HL-60/S4 treated with retinoic acid at 250 ng/mL for 4 days and 3 days (cell line): ENCODE data around the gene API5.

Source experiments
- in situ Hi-C: fragments of 300-500 bp; cut with MboI; formaldehyde crosslinking; loops from 2 replicates; pipeline ENCODE4 v1.7.0; 2022; ENCODE audit warnings: low sequenced_read_pairs

The API5 gene

GRCh38 chr11:43358801-43359421, 47.1 kb downstream of the API5 start, which contains the start of gene TTC17:
Gene TTC17, plus strand, starts transcription at chr11:43358920. Its CDS starts 35 bp downstream, at chr11:43358955.
- in situ Hi-C loops: no loop called here

- in situ Hi-C loops: no loop called here
These were observed 47.6 kb downstream of the API5 start for GRCh38 chr11:43359422-43359818.

DNA sequence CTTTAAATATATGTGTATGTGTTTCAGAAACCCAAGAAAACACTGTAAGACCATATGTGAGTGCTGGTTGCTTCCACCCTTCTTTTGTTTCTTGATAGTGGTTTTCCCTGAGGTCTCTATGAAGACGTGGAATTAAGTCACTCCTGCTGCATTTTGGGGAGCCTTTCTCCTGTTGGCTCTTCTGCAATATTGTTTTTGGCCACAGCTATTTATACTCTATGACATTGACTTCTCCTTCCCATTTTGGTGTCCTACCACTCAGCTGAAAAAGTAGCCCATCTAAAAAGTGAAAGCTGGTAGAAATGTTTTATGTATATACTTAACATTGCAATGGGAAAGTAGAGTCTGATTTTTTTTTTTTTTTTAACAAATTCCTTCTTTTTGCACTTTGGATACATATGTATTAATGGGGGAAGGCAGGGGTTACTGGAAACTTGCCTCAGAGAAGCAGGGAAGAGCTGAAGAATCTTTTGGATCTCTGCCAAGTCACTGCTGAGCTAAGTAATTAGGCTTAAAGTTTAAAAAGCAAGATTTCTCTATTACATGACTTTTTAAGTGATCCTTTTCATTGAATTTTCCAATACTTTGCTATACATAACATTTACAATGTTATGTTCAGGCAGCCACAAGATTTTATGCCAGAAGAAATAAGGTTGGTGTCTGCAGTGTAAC, 48.7 kb downstream of the API5 start:
- in situ Hi-C loops: no loop called here

DNA sequence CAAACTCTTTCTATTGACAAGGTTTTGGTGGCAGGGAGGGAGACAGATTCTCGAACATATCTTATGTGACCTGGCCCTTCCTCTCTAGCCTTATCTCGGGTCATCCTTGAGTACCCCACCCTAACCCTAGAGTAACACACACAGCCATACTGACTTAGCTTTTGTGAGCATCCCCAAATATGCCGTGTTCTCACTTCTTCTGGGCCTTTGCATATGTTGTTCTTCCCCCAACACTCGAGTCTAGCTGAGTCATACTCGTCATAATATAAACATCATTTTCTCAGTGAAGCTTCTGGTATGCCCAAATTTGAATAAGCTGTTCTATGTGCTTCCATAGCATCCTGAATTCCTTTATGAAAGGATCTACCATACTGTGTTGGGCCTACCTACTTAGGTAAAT, 54.9 kb downstream of the API5 start:
- in situ Hi-C loops: no loop called here

GRCh38 chr11:43367382-43368178, 55.8 kb downstream of the API5 start:
- in situ Hi-C loops: no loop called here

DNA sequence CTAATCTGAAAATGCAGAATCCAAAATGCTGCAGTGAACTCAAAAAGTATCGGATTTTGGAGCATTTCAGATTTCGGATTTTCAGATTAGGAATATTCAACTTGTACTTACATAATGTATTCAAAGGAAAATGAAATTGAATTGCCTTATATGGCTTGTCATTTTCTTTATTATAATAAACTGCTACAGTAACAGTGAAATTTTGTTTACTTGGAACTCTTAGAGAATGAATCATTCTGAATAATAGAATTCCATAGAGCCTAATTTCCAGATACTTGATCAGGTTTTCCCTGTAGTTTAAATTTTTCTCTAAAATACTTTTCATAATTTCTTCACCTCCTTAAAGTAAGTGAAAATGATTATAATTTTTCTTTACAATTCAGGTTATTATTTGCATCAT, 64.3 kb downstream of the API5 start:
- in situ Hi-C loops: no loop called here

DNA sequence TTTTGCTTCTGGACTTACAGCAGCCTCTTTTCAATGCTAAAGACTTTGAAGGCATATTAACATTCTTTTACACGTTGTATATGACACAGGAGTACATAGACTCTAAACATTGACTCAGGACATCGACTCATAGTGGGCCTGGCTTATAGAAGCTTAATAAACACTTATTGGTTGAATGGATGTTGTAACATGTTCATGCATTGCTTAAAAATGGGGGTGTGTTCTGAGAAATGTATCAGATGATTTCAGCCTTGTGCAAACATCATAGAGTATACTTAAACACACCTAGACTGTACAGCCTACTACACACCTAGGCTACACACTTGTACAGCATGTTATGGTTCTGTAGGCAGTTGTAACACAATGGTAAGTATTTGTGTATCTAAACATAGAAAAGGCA, 64.8 kb downstream of the API5 start:
- in situ Hi-C loops: no loop called here

- in situ Hi-C loops: no loop called here
These were observed 65.6 kb downstream of the API5 start for GRCh38 chr11:43377389-43377788.

GRCh38 chr11:43378897-43379296, 67.1 kb downstream of the API5 start:
- in situ Hi-C loops: no loop called here

DNA sequence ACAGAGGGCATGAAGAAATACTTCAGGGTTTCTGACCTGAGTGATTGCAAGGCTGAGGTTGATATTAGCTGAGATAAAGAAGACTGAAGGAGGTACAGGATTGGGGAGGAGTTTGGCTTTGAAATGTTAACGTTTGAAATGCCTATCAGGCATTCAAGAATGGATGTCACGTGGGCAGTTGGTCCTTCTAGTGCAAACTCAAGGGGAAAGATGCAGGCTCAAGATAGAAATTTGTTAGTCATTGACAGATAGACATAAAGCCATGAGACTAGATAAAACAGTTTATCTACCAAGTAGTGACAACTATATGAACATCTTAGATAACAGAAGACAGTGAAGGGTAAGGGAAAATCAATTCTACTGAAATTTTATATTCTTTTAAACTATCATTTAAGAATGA, 70.0 kb downstream of the API5 start:
- in situ Hi-C loops: no loop called here

GRCh38 chr11:43382614-43383013, 70.8 kb downstream of the API5 start:
- in situ Hi-C loops: no loop called here

DNA sequence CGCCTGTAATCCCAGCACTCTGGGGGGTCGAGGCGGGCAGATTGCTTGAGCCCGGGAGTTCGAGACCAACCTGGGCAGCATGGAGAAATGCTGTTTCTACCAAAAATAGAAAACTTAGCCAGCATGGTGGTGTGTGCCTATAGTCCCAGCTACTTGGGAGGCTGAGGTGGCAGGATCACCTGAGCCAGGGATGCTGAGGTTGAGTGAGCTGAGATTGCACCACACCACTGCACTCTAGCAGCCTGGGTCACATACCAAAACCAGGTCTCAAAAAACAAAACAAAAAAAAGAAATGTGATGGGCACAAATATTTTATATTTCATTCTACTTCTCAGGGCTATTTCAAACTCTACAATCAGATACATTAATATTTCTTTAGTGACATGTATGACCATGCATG, 72.6 kb downstream of the API5 start:
- in situ Hi-C loops: no loop called here

- in situ Hi-C loops: no loop called here
These were observed 80.9 kb downstream of the API5 start for GRCh38 chr11:43392713-43393112.

- in situ Hi-C loops: no loop called here
These were observed 82.1 kb downstream of the API5 start for GRCh38 chr11:43393765-43394355.
